ENCODE results near the gene ARCN1.

- TF ChIP-seq POLR2A (IDR thresholded peaks at IDR 0.05; ENCODE audit: low read depth, low read length) (no peak), POLR2AphosphoS5 (IDR thresholded peaks at IDR 0.05; ENCODE audit: low read depth, low read length) (no peak), TAF1 (IDR thresholded peaks at IDR 0.05; ENCODE audit: borderline replicate concordance, low read depth, low read length) (no peak)
Measured at GRCh38 chr11:118635642-118636041, 63.4 kb downstream of the ARCN1 start.
